ENCODE data around the gene CABP2. TPM values are rescaled to one million over a fixed set of nuclear protein-coding genes. Genes with fewer than 3 reads are reported as not detected.
A peak's percentile ranks its signal among the peaks of the same experiment; 100 is the strongest.
"Not testable (repeated sequence)": the region's sequence is repeated elsewhere in the genome, so short reads cannot be mapped to it uniquely, and the experiment has no call there.

The CABP2 gene
- total RNA-seq, 2 donors from 2014 or later: not detected

- Mint-ChIP-seq H3K4me3 (no peak overlapping the region), H3K27ac (no peak overlapping the region), H3K9me3 (no peaks in the 10 kb centered on the region), H3K27me3 (peaks cover 11% of the 10 kb centered on the region), H3K4me1 (peaks cover 4% of the 10 kb centered on the region), H3K36me3 (ENCODE audit: low read depth) (no peaks in the 10 kb centered on the region)
- ATAC-seq (replicated peaks): no peak
These were observed 1.2 kb upstream of the CABP2 start for GRCh38 chr11:67524480-67524808.

DNA sequence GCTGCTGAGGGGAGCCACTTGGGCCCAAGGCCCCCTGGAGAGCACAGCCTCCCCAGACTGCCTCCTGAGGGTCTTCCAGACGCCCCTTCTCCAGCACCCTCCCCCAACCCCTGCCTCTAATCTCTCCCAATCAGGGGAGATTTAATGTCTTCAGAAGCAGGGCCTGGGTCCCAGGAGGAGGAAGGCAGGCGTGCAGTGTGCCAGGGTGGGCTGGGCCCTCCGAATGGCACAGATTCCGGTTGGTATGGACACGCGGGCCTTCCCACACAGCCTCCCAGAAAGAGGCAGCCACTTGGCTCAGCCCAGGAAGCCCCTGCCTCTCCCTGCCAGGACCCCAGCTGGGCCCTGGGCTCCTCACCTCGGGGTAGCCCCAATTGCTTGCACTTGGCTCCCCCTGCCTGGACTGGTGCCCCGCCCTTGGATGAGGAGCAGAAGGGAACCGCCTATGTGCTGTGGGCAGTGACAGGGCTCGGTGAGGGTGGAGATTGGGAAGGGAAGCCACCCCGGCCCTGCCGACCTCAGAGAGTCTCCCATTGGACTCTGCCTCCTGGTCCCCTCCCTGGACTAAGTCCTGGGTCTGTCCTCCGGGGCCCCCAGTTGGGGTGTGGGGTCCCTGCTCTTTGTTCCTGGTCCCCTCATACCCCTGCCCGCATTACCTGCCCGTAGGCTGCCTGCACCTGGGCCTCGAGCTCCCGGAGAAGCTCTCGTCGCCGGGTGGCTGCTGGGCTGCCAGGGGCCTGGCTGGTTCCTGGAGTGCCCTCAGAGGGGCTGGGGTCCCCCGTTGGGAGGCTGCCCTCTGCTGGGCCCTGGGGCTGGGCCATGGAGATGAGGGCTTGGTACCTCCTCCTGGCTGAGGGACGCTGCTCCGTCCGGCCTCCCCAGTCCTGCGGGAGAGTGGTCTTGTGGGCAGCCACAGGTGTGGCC lies 572 bp upstream of the CABP2 start:
- H3K9me3 Mint-ChIP-seq: no peaks in the 10 kb centered on the region
- H3K4me1 Mint-ChIP-seq: peaks cover 4% of the 10 kb centered on the region
- peaks cover 11% of the 10 kb centered on the region for H3K27me3 Mint-ChIP-seq
- no peak for ATAC-seq (replicated peaks)
- no peak overlapping the region for H3K27ac Mint-ChIP-seq
- no peaks in the 10 kb centered on the region for H3K36me3 Mint-ChIP-seq (ENCODE audit: low read depth)
- H3K4me3 Mint-ChIP-seq: no peak overlapping the region

DNA sequence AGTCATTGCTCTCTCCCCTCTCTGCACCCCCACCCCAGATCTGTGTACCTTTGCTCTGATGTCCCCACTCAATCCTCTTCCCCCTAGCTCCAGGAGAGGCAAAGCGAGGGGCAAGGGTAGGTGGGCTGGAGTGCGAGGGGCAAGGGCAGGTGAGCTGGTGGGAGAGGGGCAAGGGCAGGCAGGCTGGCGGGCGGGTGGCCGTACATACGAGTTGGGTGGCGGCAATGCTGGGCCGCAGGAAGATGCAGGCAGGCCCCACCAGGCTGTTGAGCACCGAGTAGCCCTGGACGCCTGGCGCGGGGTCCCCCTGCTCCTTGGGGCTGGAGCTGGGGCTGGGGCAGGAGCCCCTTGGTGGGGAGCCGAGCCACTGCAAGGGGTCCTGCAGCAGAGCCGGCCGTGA lies 908 bp downstream of the CABP2 start:
- Mint-ChIP-seq H3K27ac (no peak overlapping the region), H3K36me3 (ENCODE audit: low read depth) (no peaks in the 10 kb centered on the region), H3K27me3 (peaks cover 8% of the 10 kb centered on the region), H3K4me3 (no peak overlapping the region), H3K4me1 (peaks cover 4% of the 10 kb centered on the region), H3K9me3 (no peaks in the 10 kb centered on the region)
- ATAC-seq (replicated peaks): no peak

- H3K36me3 Mint-ChIP-seq (ENCODE audit: low read depth): no peaks in the 10 kb centered on the region
- peaks cover 4% of the 10 kb centered on the region for H3K4me1 Mint-ChIP-seq
- H3K27me3 Mint-ChIP-seq: peaks cover 4% of the 10 kb centered on the region
- no peak overlapping the region for H3K4me3 Mint-ChIP-seq
- no peaks in the 10 kb centered on the region for H3K9me3 Mint-ChIP-seq
- no peak for ATAC-seq (replicated peaks)
- H3K27ac Mint-ChIP-seq: no peak overlapping the region
These were observed 1.3 kb downstream of the CABP2 start for GRCh38 chr11:67521924-67522323.

GRCh38 chr11:67520856-67521824 lies 2.1 kb downstream of the CABP2 start:
- Mint-ChIP-seq H3K36me3 (ENCODE audit: low read depth) (no peaks in the 10 kb centered on the region), H3K27me3 (peaks cover 4% of the 10 kb centered on the region), H3K27ac (no peak overlapping the region), H3K4me3 (no peak overlapping the region), H3K9me3 (no peaks in the 10 kb centered on the region), H3K4me1 (peaks cover 4% of the 10 kb centered on the region)
- ATAC-seq (replicated peaks): no peak

GRCh38 chr11:67519726-67520125 lies 3.5 kb downstream of the CABP2 start:
- no peaks in the 10 kb centered on the region for H3K9me3 Mint-ChIP-seq
- H3K36me3 Mint-ChIP-seq (ENCODE audit: low read depth): no peaks in the 10 kb centered on the region
- peaks cover 2% of the 10 kb centered on the region for H3K4me1 Mint-ChIP-seq
- H3K4me3 Mint-ChIP-seq: no peak overlapping the region
- H3K27me3 Mint-ChIP-seq: peaks cover 3% of the 10 kb centered on the region
- ATAC-seq (replicated peaks): no peak
- H3K27ac Mint-ChIP-seq: no peak overlapping the region

DNA sequence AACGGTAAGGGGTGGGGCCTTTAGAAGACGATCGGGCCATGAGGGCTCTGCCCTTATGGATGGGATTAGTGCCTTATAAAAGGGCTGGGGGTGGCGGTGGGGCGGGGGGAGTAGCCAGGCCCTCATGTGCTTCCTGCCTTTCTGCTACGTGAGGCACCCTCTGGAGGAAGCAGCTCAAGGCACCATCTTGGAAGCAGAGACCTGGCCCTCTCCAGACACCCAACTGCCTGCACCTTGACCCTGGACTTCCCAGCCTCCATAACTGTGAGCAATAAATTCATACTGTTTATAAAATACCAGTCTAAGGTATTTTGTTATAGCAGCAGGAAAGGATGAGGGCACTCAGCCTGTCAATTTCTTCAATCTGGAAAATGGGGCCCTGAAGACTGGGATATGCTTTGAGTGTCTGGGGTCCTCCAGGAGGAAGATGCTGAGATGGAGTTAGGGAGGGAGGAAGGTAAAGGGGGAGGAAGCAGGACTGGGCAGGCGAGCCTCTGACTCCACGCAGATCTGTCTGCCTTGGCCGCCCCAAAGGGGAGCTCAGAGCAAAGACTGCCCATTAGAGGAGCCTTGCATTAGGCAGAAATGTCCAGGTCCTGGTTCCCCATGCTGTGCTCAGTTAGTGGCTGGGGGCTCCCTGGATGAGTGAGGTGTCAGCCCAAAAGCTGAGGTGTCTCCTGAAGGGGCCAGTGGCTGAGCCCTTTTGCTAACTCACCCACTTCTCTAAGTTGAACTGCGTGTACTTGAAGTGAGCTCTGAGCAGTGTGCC lies 5.3 kb downstream of the CABP2 start:
- Mint-ChIP-seq H3K4me1 (no peaks in the 10 kb centered on the region), H3K27ac (no peak overlapping the region), H3K4me3 (no peak overlapping the region), H3K27me3 (peaks cover 8% of the 10 kb centered on the region), H3K36me3 (ENCODE audit: low read depth) (no peaks in the 10 kb centered on the region), H3K9me3 (no peaks in the 10 kb centered on the region)
- ATAC-seq (replicated peaks): no peak

- Mint-ChIP-seq H3K27me3 (peaks cover 8% of the 10 kb centered on the region), H3K4me3 (no peak overlapping the region), H3K9me3 (no peaks in the 10 kb centered on the region), H3K4me1 (no peaks in the 10 kb centered on the region), H3K27ac (no peak overlapping the region), H3K36me3 (ENCODE audit: low read depth) (no peaks in the 10 kb centered on the region)
- no peak for ATAC-seq (replicated peaks)
These were observed 6.4 kb downstream of the CABP2 start for GRCh38 chr11:67516806-67517205.

DNA sequence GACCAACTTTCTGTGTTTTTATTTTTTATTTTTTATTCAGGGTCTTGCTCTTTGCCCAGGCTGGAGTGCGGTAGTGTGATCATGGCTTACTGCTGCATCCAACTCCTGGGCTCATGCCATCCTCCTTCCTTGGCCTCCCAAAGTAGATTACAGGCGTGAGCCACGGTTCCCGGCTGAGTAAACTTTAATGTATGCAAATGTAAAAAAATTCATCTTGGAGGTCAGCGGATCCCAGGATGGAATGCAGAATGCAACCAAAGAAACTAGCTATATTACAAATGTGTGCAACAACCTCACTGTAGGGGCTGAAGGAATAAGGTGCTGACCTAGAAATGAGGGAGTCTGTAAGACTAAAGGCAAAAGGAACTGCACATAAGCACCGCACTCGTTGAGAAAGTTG lies 9.1 kb downstream of the CABP2 start:
- no peak overlapping the region for H3K27ac Mint-ChIP-seq
- no peaks in the 10 kb centered on the region for H3K9me3 Mint-ChIP-seq
- peaks cover 8% of the 10 kb centered on the region for H3K27me3 Mint-ChIP-seq
- H3K4me3 Mint-ChIP-seq: no peak overlapping the region
- no peak for ATAC-seq (replicated peaks)
- peaks cover under 1% of the 10 kb centered on the region for H3K36me3 Mint-ChIP-seq (ENCODE audit: low read depth)
- H3K4me1 Mint-ChIP-seq: peaks cover 2% of the 10 kb centered on the region

- H3K36me3 Mint-ChIP-seq (ENCODE audit: low read depth): peaks cover 20% of the 10 kb centered on the region
- ATAC-seq (replicated peaks); H3K9me3 Mint-ChIP-seq; H3K27me3 Mint-ChIP-seq; H3K4me1 Mint-ChIP-seq; H3K27ac Mint-ChIP-seq; H3K4me3 Mint-ChIP-seq: not testable (repeated sequence)
These were observed 11.7 kb downstream of the CABP2 start for GRCh38 chr11:67511558-67511957.

DNA sequence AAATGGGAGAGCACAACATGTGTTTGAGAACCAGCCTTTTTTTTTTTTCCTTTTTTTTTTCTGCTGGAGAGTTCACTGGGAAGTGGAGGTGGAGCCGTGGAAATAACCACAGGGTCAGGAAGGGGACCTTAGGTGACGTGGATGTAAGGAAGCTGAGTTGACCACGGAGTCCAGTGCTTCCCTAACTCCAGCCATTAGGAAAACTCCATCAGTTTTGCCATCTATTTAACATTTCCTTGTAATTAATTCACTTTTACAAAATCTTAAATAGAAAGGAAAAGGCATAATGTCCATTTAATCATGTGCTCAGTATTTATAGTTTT lies 13.3 kb downstream of the CABP2 start:
- H3K9me3 Mint-ChIP-seq: no peaks in the 10 kb centered on the region
- H3K4me3 Mint-ChIP-seq: peak overlapping the region; percentile 94

GRCh38 chr11:67508486-67509121 lies 14.6 kb downstream of the CABP2 start:
- no peaks in the 10 kb centered on the region for H3K9me3 Mint-ChIP-seq
- peak overlapping the region; percentile 98 for H3K27ac Mint-ChIP-seq
- ATAC-seq (replicated peaks): peak; percentile 38
- H3K4me3 Mint-ChIP-seq: peak overlapping the region; percentile 94
- peaks cover 43% of the 10 kb centered on the region for H3K36me3 Mint-ChIP-seq (ENCODE audit: low read depth)
- peaks cover 3% of the 10 kb centered on the region for H3K27me3 Mint-ChIP-seq
- H3K4me1 Mint-ChIP-seq: peaks cover 12% of the 10 kb centered on the region

More for the DNA sequence above, 13.3 kb downstream of the CABP2 start:
- H3K27ac Mint-ChIP-seq: no peak overlapping the region
- ATAC-seq (replicated peaks): no peak
- peaks cover 8% of the 10 kb centered on the region for H3K27me3 Mint-ChIP-seq
- peaks cover 12% of the 10 kb centered on the region for H3K4me1 Mint-ChIP-seq
- peaks cover 34% of the 10 kb centered on the region for H3K36me3 Mint-ChIP-seq (ENCODE audit: low read depth)

DNA sequence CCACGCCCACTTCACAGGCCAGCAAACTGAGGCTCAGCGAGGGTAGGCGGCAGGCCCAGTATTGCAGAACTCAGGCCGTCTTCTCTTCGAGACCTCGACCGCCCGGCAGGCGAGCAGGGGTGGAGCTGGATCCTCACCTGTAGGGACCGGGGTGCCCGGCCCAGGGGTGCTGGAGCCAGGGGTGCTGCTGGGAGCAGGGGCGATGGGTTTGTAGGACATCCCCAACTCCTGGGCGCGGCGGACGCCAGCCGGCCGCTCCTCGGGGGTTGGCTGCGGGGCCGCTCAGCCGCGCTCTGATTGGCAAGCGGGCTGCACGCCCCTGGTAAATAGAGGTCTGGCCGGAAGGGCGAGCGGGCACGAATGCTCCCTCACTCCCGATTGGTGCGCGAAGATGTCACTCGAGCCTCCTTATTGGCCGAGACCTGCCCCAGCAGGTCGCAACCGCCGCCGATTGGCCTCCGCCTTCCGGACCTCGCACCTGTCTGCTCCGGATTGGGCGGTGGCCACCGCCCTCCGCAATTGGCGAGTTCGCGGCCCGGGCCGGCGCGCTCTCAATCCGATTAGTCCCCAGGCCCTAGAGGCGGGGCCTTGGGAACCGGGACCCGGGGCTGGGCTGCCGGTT lies 15.3 kb downstream of the CABP2 start, which contains the start of gene CDK2AP2:
Gene CDK2AP2, minus strand, starts transcription at position 299 of the 622 bp plus-strand sequence. Its CDS starts 80 bp downstream, at position 219.
- Mint-ChIP-seq H3K4me1 (peaks cover 15% of the 10 kb centered on the region), H3K27me3 (no peaks in the 10 kb centered on the region), H3K27ac (peak within 1 kb of the TSS; percentile 98), H3K4me3 (peak within 1 kb of the TSS; percentile 94), H3K9me3 (no peaks in the 10 kb centered on the region), H3K36me3 (ENCODE audit: low read depth) (peaks cover 49% of the 10 kb centered on the region)
- peak; percentile 77 for ATAC-seq (replicated peaks)
